Measurements from ENCODE around the gene MAPKAP1. TPM values are rescaled to one million over a fixed set of nuclear protein-coding genes. Genes with fewer than 3 reads are reported as not detected.

Gene MAPKAP1
- total RNA-seq, 1 donor from 2014 or later: 70.7 TPM

GRCh38 chr9:125634040-125634717 lies 72.8 kb downstream of the MAPKAP1 start:
- intact Hi-C loops (cut with DNase I): loop anchor here (10.0 kb wide), 1 partner anchor 229 kb away; no protein-coding TSS in a partner anchor
- DNase-seq (ENCODE audit: extremely low spot score in 2 of 2): no peak
- peaks cover 27% of the 10 kb centered on the region for H3K4me1 ChIP-seq
- TF ChIP-seq POLR2A (IDR thresholded peaks at IDR 0.05) (no peak), CTCF (IDR thresholded peaks at IDR 0.05) (no peak), POLR2AphosphoS5 (IDR thresholded peaks at IDR 0.05; ENCODE audit: insufficient read depth in 1 of 2, low read depth in 1 of 2) (no peak)
- H3K9me3 ChIP-seq: no peaks in the 10 kb centered on the region
- H3K36me3 ChIP-seq: no peaks in the 10 kb centered on the region
- H3K27ac ChIP-seq: no peak overlapping the region
- H3K27me3 ChIP-seq: no peaks in the 10 kb centered on the region
- H3K4me3 ChIP-seq: no peak overlapping the region

- H3K36me3 ChIP-seq: no peaks in the 10 kb centered on the region
- TF ChIP-seq POLR2AphosphoS5 (IDR thresholded peaks at IDR 0.05; ENCODE audit: insufficient read depth in 1 of 2, low read depth in 1 of 2): no peak
- TF ChIP-seq POLR2A (IDR thresholded peaks at IDR 0.05): no peak
- no peak for TF ChIP-seq CTCF (IDR thresholded peaks at IDR 0.05)
- H3K27me3 ChIP-seq: no peaks in the 10 kb centered on the region
- H3K4me1 ChIP-seq: peaks cover 27% of the 10 kb centered on the region
- DNase-seq (ENCODE audit: extremely low spot score in 2 of 2): no peak
- no peak overlapping the region for H3K27ac ChIP-seq
- H3K4me3 ChIP-seq: no peak overlapping the region
- intact Hi-C loops (cut with DNase I): loop anchor here (10.0 kb wide), 1 partner anchor 228 kb away; no protein-coding TSS in a partner anchor
- H3K9me3 ChIP-seq: no peaks in the 10 kb centered on the region
Measured at GRCh38 chr9:125633116-125633745, 73.8 kb downstream of the MAPKAP1 start.

- peaks cover 27% of the 10 kb centered on the region for H3K4me1 ChIP-seq
- intact Hi-C loops (cut with DNase I): loop anchor here (10.0 kb wide), 1 partner anchor 228 kb away; no protein-coding TSS in a partner anchor
- H3K4me3 ChIP-seq: no peak overlapping the region
Measured at GRCh38 chr9:125632321-125633115, 74.5 kb downstream of the MAPKAP1 start.

GRCh38 chr9:125631391-125632085 lies 75.5 kb downstream of the MAPKAP1 start:
- Histone ChIP-seq H3K9me3 (no peaks in the 10 kb centered on the region), H3K27ac (no peak overlapping the region), H3K27me3 (no peaks in the 10 kb centered on the region), H3K4me1 (peaks cover 27% of the 10 kb centered on the region), H3K4me3 (no peak overlapping the region), H3K36me3 (no peaks in the 10 kb centered on the region)
- no peak for DNase-seq (ENCODE audit: extremely low spot score in 2 of 2)
- intact Hi-C loops (cut with DNase I): loop anchor here (10.0 kb wide), 1 partner anchor 227 kb away; no protein-coding TSS in a partner anchor
- TF ChIP-seq CTCF (IDR thresholded peaks at IDR 0.05) (peak in 2 of 3 experiments; percentile 37 to 51), POLR2A (IDR thresholded peaks at IDR 0.05) (no peak)

More at GRCh38 chr9:125632321-125633115, 74.5 kb downstream of the MAPKAP1 start:
- no peaks in the 10 kb centered on the region for H3K27me3 ChIP-seq
- TF ChIP-seq POLR2A (IDR thresholded peaks at IDR 0.05): no peak
- no peak for TF ChIP-seq POLR2AphosphoS5 (IDR thresholded peaks at IDR 0.05; ENCODE audit: insufficient read depth in 1 of 2, low read depth in 1 of 2)
- no peak for DNase-seq (ENCODE audit: extremely low spot score in 2 of 2)
- no peaks in the 10 kb centered on the region for H3K9me3 ChIP-seq
- no peaks in the 10 kb centered on the region for H3K36me3 ChIP-seq
- H3K27ac ChIP-seq: no peak overlapping the region

- DNase-seq (ENCODE audit: extremely low spot score in 2 of 2): no peak
- no peak for TF ChIP-seq POLR2AphosphoS5 (IDR thresholded peaks at IDR 0.05; ENCODE audit: insufficient read depth in 1 of 2, low read depth in 1 of 2)
- TF ChIP-seq POLR2A (IDR thresholded peaks at IDR 0.05): no peak
- TF ChIP-seq CTCF (IDR thresholded peaks at IDR 0.05): no peak
- no peak overlapping the region for H3K4me3 ChIP-seq
- no peaks in the 10 kb centered on the region for H3K27me3 ChIP-seq
- H3K4me1 ChIP-seq: peaks cover 27% of the 10 kb centered on the region
- no peaks in the 10 kb centered on the region for H3K36me3 ChIP-seq
- no peaks in the 10 kb centered on the region for H3K9me3 ChIP-seq
- intact Hi-C loops (cut with DNase I): loop anchor here (10.0 kb wide), 1 partner anchor 226 kb away; no protein-coding TSS in a partner anchor
- H3K27ac ChIP-seq: no peak overlapping the region
Measured at GRCh38 chr9:125630436-125630835, 76.6 kb downstream of the MAPKAP1 start.

All from vagina (tissue), 2 donors.